Ovary (tissue), 3 donors: ENCODE measurements around the gene AFF2.

Experiments
- EP300 ChIP-seq: sonication (generic); formaldehyde crosslinking; IDR thresholded peaks from one replicate; pipeline ENCODE4 v1.6.1; 2017; ENCODE audit warnings: antibody characterized with exemption
- POLR2A ChIP-seq: fragments of 450-650 bp; IDR thresholded peaks from one replicate; pipeline ENCODE4 v1.6.1; 2017; ENCODE audit warnings: antibody characterized with exemption, mild to moderate bottlenecking, moderate library complexity
- TF ChIP-seq, protein P1 (sequence below), 3 donors: fragments of 450-650 bp in 2 of 3; fragments of 200-600 bp in 1 of 3; IDR thresholded peaks; one replicate each; pipeline versions ENCODE4 v1.5.1 to v1.8.0; 2016 to 2022; ENCODE audit warnings: antibody characterized with exemption in 3 of 3, mild to moderate bottlenecking in 1 of 3
- donor health status: DM: no; HTN: no; CAD: no.

- TF ChIP-seq, protein P1, sequence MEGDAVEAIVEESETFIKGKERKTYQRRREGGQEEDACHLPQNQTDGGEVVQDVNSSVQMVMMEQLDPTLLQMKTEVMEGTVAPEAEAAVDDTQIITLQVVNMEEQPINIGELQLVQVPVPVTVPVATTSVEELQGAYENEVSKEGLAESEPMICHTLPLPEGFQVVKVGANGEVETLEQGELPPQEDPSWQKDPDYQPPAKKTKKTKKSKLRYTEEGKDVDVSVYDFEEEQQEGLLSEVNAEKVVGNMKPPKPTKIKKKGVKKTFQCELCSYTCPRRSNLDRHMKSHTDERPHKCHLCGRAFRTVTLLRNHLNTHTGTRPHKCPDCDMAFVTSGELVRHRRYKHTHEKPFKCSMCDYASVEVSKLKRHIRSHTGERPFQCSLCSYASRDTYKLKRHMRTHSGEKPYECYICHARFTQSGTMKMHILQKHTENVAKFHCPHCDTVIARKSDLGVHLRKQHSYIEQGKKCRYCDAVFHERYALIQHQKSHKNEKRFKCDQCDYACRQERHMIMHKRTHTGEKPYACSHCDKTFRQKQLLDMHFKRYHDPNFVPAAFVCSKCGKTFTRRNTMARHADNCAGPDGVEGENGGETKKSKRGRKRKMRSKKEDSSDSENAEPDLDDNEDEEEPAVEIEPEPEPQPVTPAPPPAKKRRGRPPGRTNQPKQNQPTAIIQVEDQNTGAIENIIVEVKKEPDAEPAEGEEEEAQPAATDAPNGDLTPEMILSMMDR (IDR thresholded peaks at IDR 0.05): no peak
- no peak for TF ChIP-seq POLR2A
- no peak for TF ChIP-seq EP300
Observed at GRCh38 chrX:148567779-148568178, 67.4 kb downstream of the AFF2 start.
